ENCODE measurements around the gene NSFL1C. TPM values are rescaled to one million over a fixed set of nuclear protein-coding genes. Genes with fewer than 3 reads are reported as not detected.

NSFL1C gene
- total and polyA plus RNA-seq, 2 of the 4 experiments (the other 2 are of a cell fraction), result 33.0 to 40.3 TPM

- H2BK15ac ChIP-seq (ENCODE audit: low read depth, low read length), result no peak overlapping the region
- in situ Hi-C loops (cut with MboI; ENCODE audit: low sequenced_read_pairs) (loop anchor here (10.0 kb wide), 1 partner anchor 325 kb away; no protein-coding TSS in a partner anchor), dilution Hi-C loops (cut with HindIII; ENCODE audit: low sequenced_read_pairs, unreplicated experiment) (no loop called here), intact Hi-C loops (cut with micrococcal nuclease) (no loop called here)
- no peak overlapping the region for H2AK5ac ChIP-seq (ENCODE audit: low read depth, low read length)
- DNase-seq, result no peak
- TF ChIP-seq RFX5 (IDR thresholded peaks at IDR 0.05; ENCODE audit: low read depth, low read length), result no peak
- TF ChIP-seq USF2 (IDR thresholded peaks at IDR 0.05; ENCODE audit: low read depth, low read length), result no peak
- TF ChIP-seq FOS (IDR thresholded peaks at IDR 0.05; ENCODE audit: low read depth, low read length), result no peak
- no peak for TF ChIP-seq POLR2A (IDR thresholded peaks at IDR 0.05; ENCODE audit: low read depth, low read length)
- no peak for TF ChIP-seq BHLHE40 (IDR thresholded peaks at IDR 0.05; ENCODE audit: low read depth, low read length)
- TF ChIP-seq CHD1 (IDR thresholded peaks at IDR 0.05; ENCODE audit: low read depth, low read length), result no peak
- TF ChIP-seq ELK1 (IDR thresholded peaks at IDR 0.05; ENCODE audit: borderline replicate concordance, low read depth, low read length), result no peak
- TF ChIP-seq SMC3 (IDR thresholded peaks at IDR 0.05; ENCODE audit: low read depth, low read length), result no peak
- peaks cover 75% of the 10 kb centered on the region for H3K36me3 ChIP-seq (ENCODE audit: control insufficient read depth, insufficient read depth, low read length)
- H3K27ac ChIP-seq (ENCODE audit: insufficient read depth, low read length), result no peak overlapping the region
- BruUV-seq (replicated peaks), result no TSS peak
- no peak overlapping the region for H3K4me2 ChIP-seq (ENCODE audit: low read depth, low read length)
- WGBS, 2 experiments (ENCODE audit: extremely low coverage in 2 of 2, insufficient read length in 1 of 2), result 100% methylated on average over 1 of the region's 6 CpGs; no CpG with 5 or more reads in 1 of the 2 experiments
- H3K9me1 ChIP-seq (ENCODE audit: insufficient read depth, low read length), result no peaks in the 10 kb centered on the region
- no peak overlapping the region for H3K18ac ChIP-seq (ENCODE audit: low read depth, low read length)
- no peak overlapping the region for H3K23ac ChIP-seq (ENCODE audit: low read depth, low read length)
- CTCF ChIA-PET, result interaction anchor here (1.5 kb wide), 1 partner anchor 54 kb away, joined by 5 read pairs; no protein-coding TSS in a partner anchor
- H3K79me1 ChIP-seq (ENCODE audit: low read depth in 1 of 2, low read length in 2 of 2), result peaks cover 0 to 6% of the 10 kb centered on the region in 2 experiments; a peak in 1 of 4 replicates
- no peak overlapping the region for H3K4ac ChIP-seq (ENCODE audit: low read depth, low read length)
- H3K14ac ChIP-seq (replicated peaks; ENCODE audit: low read depth, low read length), result no peak overlapping the region
- H2AK9ac ChIP-seq (replicated peaks; ENCODE audit: low read depth, low read length, poor library complexity), result no peak overlapping the region
- H3K4me1 ChIP-seq (ENCODE audit: control insufficient read depth, insufficient read depth, low read length), result no peaks in the 10 kb centered on the region
- no peak overlapping the region for H2BK120ac ChIP-seq (ENCODE audit: low read depth, low read length)
- no peaks in the 10 kb centered on the region for H4K20me1 ChIP-seq (ENCODE audit: insufficient read depth, low read length)
- H2BK20ac ChIP-seq (ENCODE audit: low read depth, low read length), result no peak overlapping the region
- H3K4me3 ChIP-seq (ENCODE audit: insufficient read depth, low read depth, low read length), result no peak overlapping the region
- H2BK5ac ChIP-seq (ENCODE audit: low read depth, low read length, poor library complexity, severe bottlenecking), result no peak overlapping the region
- no peak overlapping the region for H4K8ac ChIP-seq (ENCODE audit: low read depth in 2 of 2, low read length in 2 of 2)
- no peak overlapping the region for H3K56ac ChIP-seq (ENCODE audit: extremely low read depth, insufficient read depth, low read length)
- POLR2A ChIA-PET (ENCODE audit: unreplicated experiment), result no interaction called here
- no peaks in the 10 kb centered on the region for H3K27me3 ChIP-seq (ENCODE audit: control insufficient read depth, insufficient read depth, low read length)
- no peak overlapping the region for H4K91ac ChIP-seq (ENCODE audit: insufficient read depth, low read depth, low read length)
- ATAC-seq (ENCODE audit: low read depth), result no peak
- no peak overlapping the region for H3K9ac ChIP-seq (ENCODE audit: low read depth, low read length)
- H4K5ac ChIP-seq (ENCODE audit: low read depth, low read length), result no peak overlapping the region
- no peak overlapping the region for H2AFZ ChIP-seq (replicated peaks; ENCODE audit: low read length, poor library complexity)
- peaks cover 15% of the 10 kb centered on the region for H3K9me3 ChIP-seq (ENCODE audit: control insufficient read depth, insufficient read depth, low read length)
Measured at GRCh38 chr20:1449370-1449769, 17.3 kb downstream of the NSFL1C start.
